Measurements from ENCODE around the gene KIAA1671.
"Not testable (repeated sequence)": the region's sequence is repeated elsewhere in the genome, so short reads cannot be mapped to it uniquely, and the experiment has no call there.

The KIAA1671 gene

DNA sequence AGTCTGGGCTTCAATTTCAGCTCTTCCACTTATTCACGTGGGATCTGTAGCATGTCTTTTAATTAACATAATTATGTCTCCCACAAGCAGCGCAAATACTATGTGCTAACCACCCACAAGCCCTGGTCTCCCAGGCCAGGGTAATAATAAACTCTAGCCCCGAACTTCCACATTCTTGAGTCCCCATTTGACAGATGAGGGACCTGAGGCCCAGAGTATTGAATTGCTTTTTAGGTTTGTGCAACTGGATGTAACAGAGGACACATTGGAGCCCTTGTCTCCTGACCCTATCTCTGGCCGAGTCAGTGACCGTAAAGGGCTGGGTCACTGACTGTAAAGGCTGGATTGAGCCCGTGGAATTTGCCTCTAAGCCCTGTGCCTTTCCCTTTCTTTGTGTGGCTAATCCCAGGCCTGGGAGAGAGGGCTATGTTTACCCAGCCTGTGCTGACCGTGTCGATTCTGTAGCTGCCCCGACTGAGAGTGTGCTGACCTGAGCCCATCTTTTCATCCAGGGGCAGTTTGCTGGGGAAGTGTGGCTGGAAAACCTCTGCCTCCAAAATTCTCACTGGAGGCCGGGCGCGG is 270.8 kb downstream of the KIAA1671 start:
- Mint-ChIP-seq H3K36me3 (no peaks in the 10 kb centered on the region), H3K4me1 (no peaks in the 10 kb centered on the region), H3K27ac (no peak overlapping the region), H3K4me3 (no peak overlapping the region), H3K9me3 (no peaks in the 10 kb centered on the region)
- no peak for DNase-seq (ENCODE audit: low spot score in 2 of 2)
- no peak for ATAC-seq

DNA sequence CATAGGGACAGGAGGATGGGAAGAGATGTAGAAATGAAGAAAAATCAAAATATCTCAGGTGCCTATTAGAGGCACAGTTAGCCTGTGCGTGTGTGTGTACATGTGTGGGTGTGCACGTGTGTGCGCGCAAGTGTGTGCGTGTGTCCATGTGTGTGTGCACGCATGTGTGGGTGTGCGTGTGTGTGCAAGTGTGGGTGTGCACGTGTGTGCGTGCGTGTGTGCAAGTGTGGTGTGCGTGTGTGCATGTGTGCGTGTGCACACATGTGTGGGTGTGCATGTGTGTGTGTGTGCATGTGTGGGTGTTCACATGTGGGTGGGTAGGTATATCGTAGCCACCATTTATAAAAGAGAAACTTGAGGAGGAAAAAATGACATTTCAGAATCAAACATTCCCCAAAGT is 276.3 kb downstream of the KIAA1671 start:
- DNase-seq (ENCODE audit: low spot score in 2 of 2) (no peak), ATAC-seq (no peak)
- Mint-ChIP-seq H3K36me3 (no peaks in the 10 kb centered on the region), H3K4me3 (no peak overlapping the region), H3K27ac (no peak overlapping the region), H3K4me1 (no peaks in the 10 kb centered on the region), H3K9me3 (no peaks in the 10 kb centered on the region)

DNA sequence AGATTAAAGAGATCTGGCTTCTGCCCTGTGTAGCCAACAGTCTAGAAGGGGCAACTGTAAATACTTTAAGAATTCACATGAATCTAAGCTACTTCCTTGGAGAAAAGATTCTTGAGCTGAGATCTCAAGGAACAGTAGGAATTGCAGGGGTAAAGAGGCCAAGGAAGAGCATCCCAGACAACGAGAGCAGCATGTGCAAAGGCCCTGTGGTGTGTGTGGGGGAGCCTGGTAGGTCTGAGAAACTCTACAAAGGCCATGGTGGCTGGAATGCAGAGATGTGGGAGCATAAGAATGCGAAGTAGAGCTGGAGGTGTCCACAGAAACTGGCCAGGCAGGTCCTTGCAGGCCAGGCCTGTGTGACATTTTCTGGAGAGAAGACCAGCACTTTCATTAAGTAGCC is 278.2 kb downstream of the KIAA1671 start:
- H3K9me3 Mint-ChIP-seq; ATAC-seq; H3K36me3 Mint-ChIP-seq; H3K4me1 Mint-ChIP-seq; H3K4me3 Mint-ChIP-seq; H3K27ac Mint-ChIP-seq; DNase-seq (ENCODE audit: low spot score in 2 of 2): not testable (repeated sequence)

DNA sequence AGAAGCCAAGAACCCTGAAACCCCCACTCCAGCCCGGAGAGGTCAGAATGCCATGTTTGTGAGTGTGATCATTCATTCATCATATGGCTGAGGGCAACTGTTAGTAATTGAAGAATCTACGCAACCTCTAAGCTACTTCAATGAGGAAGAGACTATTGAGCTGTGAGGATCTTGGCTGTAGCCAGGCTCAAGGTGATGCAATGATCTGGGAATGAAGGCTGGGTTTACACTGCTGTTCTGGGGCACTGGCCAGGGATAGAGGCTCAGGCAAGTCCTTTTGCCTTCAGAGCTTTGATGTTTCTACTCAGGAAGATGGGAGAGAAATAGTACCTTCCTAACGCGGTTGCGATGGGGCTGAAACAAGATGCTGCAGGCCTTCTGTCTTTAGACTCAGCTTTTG is 279.8 kb downstream of the KIAA1671 start:
- no peaks in the 10 kb centered on the region for H3K36me3 Mint-ChIP-seq
- ATAC-seq (no peak), DNase-seq (ENCODE audit: low spot score in 2 of 2) (no peak)
- H3K4me1 Mint-ChIP-seq, result peaks cover 11% of the 10 kb centered on the region
- no peak overlapping the region for H3K4me3 Mint-ChIP-seq
- H3K9me3 Mint-ChIP-seq, result no peaks in the 10 kb centered on the region
- H3K27ac Mint-ChIP-seq, result no peak overlapping the region

DNA sequence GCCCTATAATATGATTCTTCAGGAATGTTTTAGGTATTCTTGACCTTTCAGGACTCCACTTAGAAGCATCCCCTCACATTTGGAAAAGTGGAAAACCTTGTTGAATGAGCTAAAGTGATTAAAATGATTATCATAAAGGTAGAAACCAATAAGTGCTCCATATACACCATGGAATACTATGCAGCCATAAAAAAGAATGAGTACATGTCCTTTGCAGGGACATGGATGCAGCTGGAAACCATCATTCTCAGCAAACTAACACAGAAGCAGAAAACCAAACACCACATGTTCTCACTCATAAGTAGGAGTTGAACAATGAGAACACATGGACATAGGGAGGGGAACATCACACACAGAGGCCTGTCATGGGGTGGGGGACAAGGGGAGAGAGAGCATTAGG is 281.2 kb downstream of the KIAA1671 start:
- not testable (repeated sequence) for H3K27ac Mint-ChIP-seq; H3K36me3 Mint-ChIP-seq; H3K4me3 Mint-ChIP-seq; ATAC-seq; DNase-seq (ENCODE audit: low spot score in 2 of 2); H3K9me3 Mint-ChIP-seq
- H3K4me1 Mint-ChIP-seq, result peaks cover 11% of the 10 kb centered on the region

DNA sequence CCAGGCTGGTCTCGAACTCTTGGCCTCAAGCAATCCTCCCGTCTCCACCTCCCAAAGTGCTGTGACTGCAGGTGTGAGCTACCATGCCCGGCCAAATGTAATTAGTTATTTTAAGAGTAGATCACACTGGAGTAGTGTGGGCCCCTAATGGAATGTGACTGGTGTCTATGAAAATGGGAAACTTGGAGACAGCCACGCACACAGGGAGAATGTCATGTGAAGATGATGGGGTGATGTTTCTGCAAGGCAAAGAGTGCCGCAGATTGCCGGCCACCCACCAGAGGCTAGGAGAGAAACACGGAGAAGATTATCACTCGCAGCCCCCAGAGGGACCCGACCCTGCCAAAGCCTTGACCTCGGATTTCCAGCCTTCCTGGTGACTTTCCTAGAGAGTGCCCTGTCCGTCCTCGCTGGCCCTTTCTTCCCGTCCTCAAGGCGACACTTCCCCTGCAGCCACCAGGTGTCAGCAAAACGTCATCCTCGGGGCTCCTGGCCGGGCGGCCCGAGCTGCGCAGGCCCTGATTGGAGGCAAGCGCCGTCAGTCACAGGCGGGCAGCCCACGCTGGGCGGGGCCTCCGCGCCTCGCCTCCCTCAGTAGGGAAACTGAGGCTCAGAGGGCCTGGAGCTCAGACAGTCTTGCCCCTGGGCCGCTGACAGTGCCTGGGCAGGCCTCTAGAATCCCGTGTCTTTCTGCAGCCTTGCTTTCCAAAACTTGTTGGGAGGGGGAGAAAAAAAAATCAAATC is 283.2 kb downstream of the KIAA1671 start:
- ATAC-seq (peak; percentile 87), DNase-seq (ENCODE audit: low spot score in 2 of 2) (peak; percentile 48 to 84)
- Mint-ChIP-seq H3K27ac (no peak overlapping the region), H3K4me3 (no peak overlapping the region), H3K9me3 (no peaks in the 10 kb centered on the region), H3K36me3 (no peaks in the 10 kb centered on the region), H3K4me1 (peaks cover 11% of the 10 kb centered on the region)

DNA sequence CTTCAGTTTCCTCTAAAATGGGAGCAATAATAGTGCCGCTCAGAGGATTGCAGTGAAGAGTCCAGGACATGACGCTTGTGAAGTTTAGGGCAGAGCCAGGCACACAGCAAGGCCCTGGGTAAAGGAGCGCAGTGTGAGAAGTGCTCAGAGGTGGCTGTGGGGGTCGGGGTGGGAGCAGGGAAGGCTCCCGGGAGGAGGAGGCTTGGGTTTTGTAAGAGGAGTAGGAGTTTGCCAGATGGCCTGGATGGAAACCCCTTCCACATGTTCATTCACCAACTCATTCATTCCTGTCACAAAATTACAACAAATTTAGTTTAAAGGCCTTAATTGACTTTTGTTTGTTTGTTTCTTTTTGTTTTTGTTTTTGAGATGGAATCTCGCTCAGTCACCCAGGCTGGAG is 283.9 kb downstream of the KIAA1671 start:
- Mint-ChIP-seq H3K9me3 (no peaks in the 10 kb centered on the region), H3K4me3 (no peak overlapping the region), H3K36me3 (no peaks in the 10 kb centered on the region), H3K27ac (no peak overlapping the region), H3K4me1 (peaks cover 11% of the 10 kb centered on the region)
- no peak for DNase-seq (ENCODE audit: low spot score in 2 of 2)
- no peak for ATAC-seq

DNA sequence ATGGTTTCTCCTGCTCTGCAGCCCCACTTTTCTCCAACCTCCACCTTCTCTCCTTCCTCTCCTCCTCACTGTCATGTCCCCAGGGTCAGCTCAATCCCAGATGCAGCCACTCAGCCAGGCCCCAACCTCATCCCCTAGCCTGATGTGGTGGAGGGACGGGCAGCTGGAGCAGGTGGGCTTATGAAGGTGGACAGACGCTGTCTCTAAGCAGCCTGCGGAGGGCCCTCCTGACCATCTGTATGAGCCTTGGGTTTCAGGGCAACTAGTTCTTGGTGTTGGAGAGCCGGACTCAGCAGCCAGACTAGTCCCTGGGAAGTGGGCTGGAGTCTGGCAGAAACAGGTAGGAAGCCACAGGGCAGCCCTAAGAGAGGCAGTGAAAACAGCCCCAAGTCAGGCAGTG is 285.0 kb downstream of the KIAA1671 start:
- no peak overlapping the region for H3K27ac Mint-ChIP-seq
- H3K36me3 Mint-ChIP-seq, result no peaks in the 10 kb centered on the region
- peaks cover 11% of the 10 kb centered on the region for H3K4me1 Mint-ChIP-seq
- DNase-seq (ENCODE audit: low spot score in 2 of 2) (no peak), ATAC-seq (no peak)
- H3K4me3 Mint-ChIP-seq, result no peak overlapping the region
- no peaks in the 10 kb centered on the region for H3K9me3 Mint-ChIP-seq

DNA sequence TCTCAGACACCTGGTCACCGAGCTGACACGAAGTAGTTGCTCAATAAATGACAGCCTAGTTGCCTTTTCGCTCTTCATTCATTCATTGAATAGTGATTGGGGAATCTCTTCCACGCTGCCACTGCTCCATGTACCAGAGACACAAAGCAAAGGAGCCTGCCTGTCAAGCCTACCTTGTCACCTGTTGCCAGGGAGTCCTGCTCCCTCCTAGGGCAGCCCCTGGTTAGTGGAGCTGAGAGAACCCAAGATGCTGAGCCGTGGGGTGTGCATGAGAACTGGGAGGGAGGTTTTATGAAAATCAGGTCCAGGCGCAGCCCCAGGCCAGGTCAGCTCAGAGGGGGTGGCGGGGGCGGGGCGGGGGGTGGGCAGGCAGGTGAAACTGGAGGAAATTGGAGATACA is 285.5 kb downstream of the KIAA1671 start:
- not testable (repeated sequence) for ATAC-seq; DNase-seq (ENCODE audit: low spot score in 2 of 2); H3K36me3 Mint-ChIP-seq; H3K4me3 Mint-ChIP-seq; H3K27ac Mint-ChIP-seq; H3K9me3 Mint-ChIP-seq
- peaks cover 11% of the 10 kb centered on the region for H3K4me1 Mint-ChIP-seq
